ENCODE measurements around the gene HORMAD2.

Gene HORMAD2

GRCh38 chr22:30225220-30225927 lies 145.1 kb downstream of the HORMAD2 start:
- no peak for DNase-seq (ENCODE audit: low read depth in 2 of 3, low spot score in 2 of 3)

- DNase-seq (ENCODE audit: low read depth in 2 of 3, low spot score in 2 of 3), result no peak
These were observed 146.0 kb downstream of the HORMAD2 start for GRCh38 chr22:30226192-30226832.

Data from activated CD8-positive, alpha-beta memory T cell treated with anti-CD3 and anti-CD28 coated beads for 48 hours (primary cell).